ENCODE measurements around the gene NTHL1.
A peak's percentile ranks its signal among the peaks of the same experiment; 100 is the strongest.

The NTHL1 gene

GRCh38 chr16:1997494-1998359 is 49.9 kb downstream of the NTHL1 start:
- no peak for DNase-seq

- DNase-seq = no peak
Observed at GRCh38 chr16:1993731-1994131, 53.9 kb downstream of the NTHL1 start.

GRCh38 chr16:1992704-1993317 is 54.8 kb downstream of the NTHL1 start:
- no peak for DNase-seq

GRCh38 chr16:1991948-1992703 is 55.5 kb downstream of the NTHL1 start:
- peak in 55 of 56 donors; percentile 33 to 94 (median 82) for DNase-seq

- no peak for DNase-seq
Observed at GRCh38 chr16:1991588-1991947, 56.1 kb downstream of the NTHL1 start.

GRCh38 chr16:1991135-1991551 is 56.5 kb downstream of the NTHL1 start:
- DNase-seq = peak in 1 of 56 donors; percentile 14

- DNase-seq = no peak
Observed at GRCh38 chr16:1990351-1991134, 57.1 kb downstream of the NTHL1 start.

- DNase-seq = no peak
Observed at GRCh38 chr16:1990101-1990350, 57.6 kb downstream of the NTHL1 start.

Measured in amygdala (tissue), 56 donors.